HG02763 (cell line): ENCODE results near the gene SMIM45.
"Not testable (repeated sequence)": the region's sequence is repeated elsewhere in the genome, so short reads cannot be mapped to it uniquely, and the experiment has no call there.

Source experiments
- ATAC-seq: cut with Tn5 transposase; IDR thresholded peaks from one replicate; pipeline ENCODE4 v1.9.1; 2021; ENCODE audit warnings: mild to moderate bottlenecking, moderate library complexity; ENCODE audit not compliant: unreplicated experiment

SMIM45 gene

DNA sequence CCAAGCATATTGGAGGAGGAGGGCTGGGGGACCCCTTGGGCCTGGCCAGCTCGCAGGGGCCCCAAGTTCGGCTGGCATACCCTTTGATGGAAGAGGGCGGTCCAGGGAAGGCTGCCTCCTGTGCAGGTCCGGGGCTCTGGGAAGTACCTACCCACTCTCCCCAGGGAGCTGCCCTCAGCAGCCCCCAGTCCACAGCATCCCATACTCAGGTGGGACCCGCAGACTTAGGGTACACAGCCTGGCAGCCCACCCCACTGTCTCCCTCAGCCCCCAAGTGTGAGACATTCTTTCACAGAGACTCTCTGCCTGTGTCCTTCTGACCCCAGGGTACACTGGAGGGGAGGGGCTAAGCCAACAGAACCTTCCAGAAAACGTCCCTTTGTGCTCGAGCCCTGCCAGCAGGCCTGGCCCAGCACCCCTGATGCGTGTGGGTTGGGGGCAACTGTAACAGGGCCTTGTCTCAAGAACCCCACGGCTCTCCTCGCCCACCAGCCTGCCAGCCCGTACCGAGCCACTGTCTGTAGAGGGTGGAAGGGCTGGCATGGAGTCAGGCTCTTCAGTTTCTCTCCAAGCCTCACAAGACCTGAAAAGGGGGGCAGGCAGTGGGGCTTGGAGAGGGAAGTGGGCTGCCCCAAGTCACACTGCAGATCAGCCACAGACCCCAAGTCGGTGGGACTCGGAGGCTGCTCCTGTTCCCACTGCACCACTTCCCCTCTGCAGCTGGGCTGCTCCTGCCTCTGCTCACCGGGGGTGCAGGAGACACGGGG, 18.4 kb upstream of the SMIM45 start:
- no peak for ATAC-seq

DNA sequence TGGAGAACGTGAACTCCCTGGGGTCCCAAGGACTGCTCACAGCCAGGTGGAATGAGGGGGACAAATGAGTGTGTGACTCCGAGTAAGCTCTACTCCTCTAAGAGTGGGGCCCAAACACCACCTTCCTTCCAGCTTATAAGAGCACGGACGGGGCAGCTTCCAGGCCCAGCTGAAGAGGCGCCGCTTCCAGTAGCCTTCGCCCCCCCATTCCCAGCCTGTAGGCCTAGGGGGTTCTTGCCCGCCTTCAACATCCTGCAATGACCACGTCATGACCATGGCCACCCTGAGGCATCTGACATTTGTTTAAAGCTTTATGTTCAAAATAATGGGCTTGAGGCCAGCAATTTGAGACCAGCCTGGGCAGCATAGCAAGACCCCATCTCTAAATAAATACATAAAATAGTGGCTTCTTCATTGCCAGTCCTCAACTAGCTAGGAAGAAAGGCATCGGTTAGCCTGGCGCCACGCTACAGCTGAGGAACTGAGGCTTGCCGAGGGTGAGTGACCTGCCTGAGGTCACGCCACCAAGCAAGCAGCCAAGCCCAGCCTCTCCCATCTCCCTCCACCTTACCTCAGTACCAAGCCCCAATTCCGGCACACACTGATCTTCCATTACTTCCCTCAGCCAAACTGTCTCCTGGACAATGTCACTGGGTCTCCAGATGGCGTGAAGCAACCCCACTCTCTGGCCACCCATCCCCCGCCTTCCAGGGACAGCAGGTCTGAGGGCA, 17.5 kb upstream of the SMIM45 start:
- ATAC-seq = no peak

- ATAC-seq = no peak
These were observed 17.0 kb upstream of the SMIM45 start for GRCh38 chr22:41935015-41935351.

GRCh38 chr22:41935509-41935908, 16.4 kb upstream of the SMIM45 start:
- ATAC-seq = no peak

- no peak for ATAC-seq
These were observed 15.1 kb upstream of the SMIM45 start for GRCh38 chr22:41936894-41937169.

DNA sequence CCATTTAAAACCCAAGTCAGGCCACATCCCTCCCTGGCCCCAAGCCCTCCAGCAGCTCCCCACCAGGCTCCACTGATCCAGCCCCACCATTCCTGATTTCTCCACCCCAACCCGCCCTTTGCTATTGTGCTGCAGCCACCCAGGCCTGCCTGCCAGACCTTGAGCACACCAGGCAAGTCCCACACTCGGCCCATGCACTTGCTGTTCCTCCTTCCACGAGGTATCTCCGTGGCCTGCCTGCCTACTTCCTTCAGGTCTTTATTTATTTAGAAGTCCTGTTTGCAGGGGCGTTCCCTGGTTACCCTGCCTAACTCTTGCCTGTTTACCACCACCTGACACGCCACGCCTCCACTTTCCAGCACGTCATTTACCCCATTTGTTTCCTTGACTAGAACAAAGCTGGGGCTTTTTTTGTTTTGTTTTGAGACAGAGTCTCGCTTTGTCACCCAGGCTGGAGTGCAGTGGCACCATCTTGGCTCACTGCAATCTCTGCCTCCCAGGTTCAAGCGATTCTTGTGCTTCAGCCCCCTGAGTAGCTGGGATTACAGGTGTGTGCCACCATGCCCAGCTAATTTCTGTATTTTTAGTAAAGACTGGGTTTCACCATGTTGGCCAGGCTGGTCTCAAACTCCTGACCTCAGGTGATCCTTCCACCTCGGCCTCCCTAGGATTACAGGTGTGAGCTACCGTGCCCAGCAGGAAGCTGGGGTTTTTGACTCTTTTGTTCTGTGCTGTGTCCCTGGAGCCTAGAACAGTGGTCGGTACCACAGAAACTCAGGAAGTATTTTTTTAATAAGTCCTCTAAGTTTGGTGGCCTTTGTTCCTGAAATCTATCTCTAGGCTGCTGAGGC, 11.7 kb upstream of the SMIM45 start:
- peak; percentile 57 for ATAC-seq

DNA sequence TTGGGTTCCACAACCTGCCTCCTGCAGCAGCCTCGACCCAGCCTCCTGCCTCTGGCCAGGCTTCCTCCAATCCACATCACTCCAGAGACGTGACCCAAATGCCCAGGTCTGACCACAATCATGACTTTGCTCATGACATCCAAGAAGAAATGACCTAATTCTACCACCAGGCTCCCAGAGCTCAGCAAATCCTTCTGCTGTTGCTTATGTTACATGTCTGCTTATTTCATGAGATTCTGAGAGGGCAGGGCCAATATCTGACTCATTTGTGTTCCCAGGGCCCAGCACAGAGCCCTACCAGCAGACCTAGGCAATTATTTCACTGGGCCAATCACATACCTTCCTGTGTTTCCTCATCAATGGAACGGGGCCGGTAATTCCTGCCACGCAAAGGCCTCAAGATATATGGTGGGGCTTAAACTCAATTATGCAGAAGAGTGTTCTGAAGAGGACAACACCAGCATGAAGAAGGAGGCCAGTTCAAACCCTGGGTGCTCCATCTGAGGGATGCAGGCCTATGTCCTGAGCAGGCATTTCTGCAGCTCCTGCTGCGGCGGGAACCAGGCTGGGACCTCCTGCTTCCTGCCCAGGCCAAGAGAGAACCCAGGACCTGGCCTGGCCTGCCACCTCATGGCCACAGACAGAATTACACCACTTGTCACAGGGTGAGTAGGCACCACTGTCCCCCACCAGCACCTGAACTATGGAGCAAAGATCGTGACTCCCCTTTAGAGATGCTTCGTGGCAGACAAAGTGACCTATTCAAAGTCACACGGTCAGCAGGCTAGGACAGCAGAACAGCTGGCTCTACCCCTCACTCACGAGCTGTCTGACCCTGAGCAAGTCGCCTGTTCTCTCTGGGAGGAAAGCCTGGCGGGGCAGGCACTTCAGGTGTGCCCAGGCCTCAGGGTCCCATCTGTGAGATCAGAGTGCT, 10.9 kb upstream of the SMIM45 start:
- peak; percentile 29 for ATAC-seq

DNA sequence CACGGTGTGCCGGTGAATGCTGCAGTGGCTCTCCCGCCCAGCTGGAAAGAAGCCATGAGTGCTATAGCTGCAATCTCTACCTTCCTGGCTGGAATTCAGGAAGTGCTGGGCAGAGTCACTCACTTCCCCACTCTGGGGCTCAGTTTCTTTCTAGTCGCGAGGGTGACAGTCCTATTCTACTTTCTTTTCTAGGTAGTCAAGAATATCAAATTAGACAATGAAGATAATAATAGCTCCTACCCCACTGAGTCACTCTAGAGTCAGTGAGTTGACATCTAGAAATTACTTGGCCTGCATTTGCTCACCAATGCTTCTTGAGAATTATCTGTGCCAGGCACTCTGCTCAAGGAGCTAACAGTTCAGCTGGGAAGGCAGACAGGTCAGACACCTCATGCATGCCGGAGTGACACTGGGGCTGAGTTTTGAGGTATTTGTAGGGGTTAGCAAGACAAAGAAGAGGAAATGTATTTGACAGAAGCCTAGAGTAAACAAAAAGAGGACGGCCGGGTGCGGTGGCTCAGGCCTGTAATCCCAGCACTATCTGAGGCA, 8.2 kb upstream of the SMIM45 start:
- no peak for ATAC-seq

- peak; percentile 85 for ATAC-seq
These were observed 5.1 kb upstream of the SMIM45 start, which contains the start of gene CENPM for GRCh38 chr22:41946629-41947423. TSS of gene CENPM (minus strand) at chr22:41947152. CDS start at chr22:41947076, 76 bp downstream.

GRCh38 chr22:41947424-41948080, 4.4 kb upstream of the SMIM45 start:
- no peak for ATAC-seq

DNA sequence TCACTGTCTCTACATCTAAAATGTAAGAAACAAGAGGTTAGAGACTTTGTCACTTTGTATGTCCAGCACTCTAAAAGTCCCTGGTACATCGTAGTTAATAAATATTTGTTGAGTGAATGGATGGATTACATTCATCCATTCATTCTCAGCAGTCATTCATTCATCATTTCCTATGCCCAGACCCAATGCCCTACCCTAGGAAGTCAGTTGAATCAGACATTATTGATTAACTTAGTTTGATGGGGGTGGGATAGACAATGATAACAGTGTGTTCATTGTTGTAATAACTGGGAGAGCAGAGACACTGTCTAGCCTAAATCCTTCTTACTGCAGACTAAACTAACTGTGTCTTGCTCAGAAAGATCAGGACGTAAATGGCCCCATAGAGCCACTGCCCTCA, 3.8 kb upstream of the SMIM45 start:
- no peak for ATAC-seq

DNA sequence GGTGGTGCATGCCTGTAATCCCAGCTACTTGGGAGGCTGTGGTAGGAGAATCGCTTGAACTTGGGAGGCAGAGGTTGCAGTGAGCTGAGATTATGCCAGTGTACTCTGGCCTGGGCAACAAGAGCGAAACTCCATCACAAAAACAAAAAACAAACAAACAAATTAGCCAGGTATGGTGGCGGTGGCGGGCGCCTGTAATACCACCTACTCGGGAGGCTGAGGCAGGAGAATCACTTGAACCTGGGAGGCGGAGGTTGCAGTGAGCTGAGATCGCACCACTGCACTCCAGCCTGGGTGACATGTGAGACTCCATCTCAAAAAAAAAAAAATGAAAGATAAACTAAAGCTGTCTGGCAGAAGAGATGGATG, 3.0 kb upstream of the SMIM45 start:
- not testable (repeated sequence) for ATAC-seq

- ATAC-seq = no peak
These were observed 2.5 kb upstream of the SMIM45 start for GRCh38 chr22:41949297-41949965.

DNA sequence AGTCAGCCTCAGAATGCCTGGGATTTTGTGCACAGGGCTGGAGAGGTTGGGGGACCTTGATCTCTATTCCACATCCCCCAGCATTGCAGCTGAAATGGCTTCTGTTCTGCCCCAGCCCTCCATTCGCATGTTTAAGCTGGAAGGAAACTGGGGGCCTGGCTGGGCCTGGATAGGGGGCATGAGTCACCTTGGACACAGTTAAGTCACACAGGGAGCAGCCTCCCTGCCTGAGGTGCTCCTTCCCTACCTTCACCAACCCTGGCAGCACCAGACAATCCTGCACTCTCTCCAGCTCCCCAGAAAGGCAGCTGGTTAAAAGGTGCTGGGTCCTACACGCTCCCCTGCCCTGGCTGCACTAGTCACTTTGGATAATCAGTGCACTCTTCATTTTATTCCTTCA, 763 bp downstream of the SMIM45 start:
- no peak for ATAC-seq

DNA sequence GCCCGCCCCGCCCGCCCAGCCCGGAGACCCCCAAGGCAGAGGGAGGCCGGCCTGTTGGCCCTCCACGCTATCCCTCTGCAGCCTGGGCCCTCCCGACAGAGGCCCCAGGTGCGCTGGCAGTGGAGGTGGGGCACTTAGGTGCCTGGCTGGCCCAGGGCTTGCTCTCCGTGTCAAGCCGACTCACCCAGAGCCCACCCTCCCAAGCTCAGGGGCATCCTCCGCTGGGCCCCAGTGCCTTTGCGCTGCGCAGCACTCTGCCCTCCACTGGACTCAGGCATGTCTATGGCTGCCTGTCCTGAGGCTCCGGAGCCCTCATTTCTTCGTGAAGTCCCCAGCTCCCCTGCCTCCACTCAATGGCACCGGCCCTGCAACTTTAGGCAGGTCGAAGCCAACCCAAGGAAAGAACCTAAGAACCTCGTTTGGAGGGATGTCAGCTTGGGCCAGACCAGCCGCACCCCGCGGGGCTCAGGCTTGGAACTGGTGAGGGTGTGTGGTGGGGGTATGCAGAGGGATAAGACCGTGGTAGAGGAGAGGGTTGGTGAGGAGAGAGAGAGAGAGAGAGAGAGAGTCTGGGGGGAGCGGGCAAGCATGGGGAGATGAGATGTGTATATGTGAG, 6.1 kb downstream of the SMIM45 start:
- ATAC-seq = no peak

- no peak for ATAC-seq
These were observed 11.6 kb downstream of the SMIM45 start for GRCh38 chr22:41963453-41964111.

DNA sequence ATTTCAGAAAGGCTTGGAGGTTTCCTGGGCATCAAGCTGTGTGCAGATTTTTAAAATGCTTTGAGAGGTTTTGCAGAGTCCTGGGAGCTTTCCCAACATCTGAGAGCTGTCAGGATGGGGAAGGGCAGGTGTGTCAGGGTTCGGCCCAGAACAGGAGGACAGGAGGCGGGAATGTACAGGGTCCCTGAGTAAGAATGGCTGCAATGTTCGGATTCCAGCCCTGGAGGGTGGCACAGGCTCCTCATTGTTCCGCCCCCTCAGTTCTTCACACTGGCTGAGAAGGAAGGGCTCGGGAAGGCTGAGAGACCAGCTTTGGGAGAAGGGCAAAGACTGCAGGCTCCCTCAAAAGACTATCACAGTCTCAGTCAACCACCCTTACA, 12.2 kb downstream of the SMIM45 start:
- ATAC-seq = no peak

GRCh38 chr22:41966225-41966606, 14.3 kb downstream of the SMIM45 start:
- ATAC-seq = no peak
